SK-N-SH (cell line): ENCODE data around the gene SYT3. TPM values are rescaled to one million over a fixed set of nuclear protein-coding genes. Genes with fewer than 3 reads are reported as not detected.

Experiments used
- CTCF ChIA-PET: fragments of 300-600, 350-600 bp; formaldehyde crosslinking; extraction: SDS; loops from one replicate; lab custom pipeline; 2021; lab: Yijun Ruan, JAX
- POLR2A ChIA-PET: fragments of 350-600 bp; sonication (Branson Sonifier 250); formaldehyde crosslinking; extraction: SDS; loops from one replicate; lab custom pipeline; 2020; ENCODE audit warnings: antibody characterized with exemption, inconsistent platforms; lab: Yijun Ruan, JAX
- DNase-seq: peaks from one replicate; pipeline ENCODE4 v3.0.0; 2012
- H2AFZ ChIP-seq: fragments of 200-600 bp; sonication (generic); 2 replicates; pipeline ENCODE4 v1.8.1; 2016; ENCODE audit warnings: antibody characterized with exemption, mild to moderate bottlenecking, low read depth
- H3F3A ChIP-seq: fragments of 200-600 bp; sonication (generic); replicated peaks from 2 replicates; pipeline ENCODE3; 2016; ENCODE audit warnings: antibody characterized with exemption, mild to moderate bottlenecking; ENCODE audit not compliant: insufficient read depth
- H3K27ac ChIP-seq, 2 experiments: fragments of 200-500 bp in 1 of 2; fragments of 200-600 bp in 1 of 2; sonication (Bioruptor generic) in 1 of 2; sonication (generic), shearing (Covaris generic) in 1 of 2; 2 replicates each; pipeline versions ENCODE4 v1.5.1 to v1.6.1; 2014 to 2016; ENCODE audit warnings: low read depth in 2 of 2, inconsistent platforms in 1 of 2, low read length in 1 of 2, mild to moderate bottlenecking in 1 of 2, mixed read lengths in 1 of 2
- H3K27me3 ChIP-seq: fragments of 200-600 bp; sonication (generic), shearing (Covaris generic); 2 replicates; pipeline ENCODE4 v1.6.1; 2016; ENCODE audit warnings: mixed run types; ENCODE audit not compliant: insufficient read depth
- H3K36me3 ChIP-seq, 2 experiments: fragments of 200-500 bp in 1 of 2; fragments of 200-600 bp in 1 of 2; sonication (Bioruptor generic) in 1 of 2; sonication (generic) in 1 of 2; replicated peaks in 1 of 2; 2 replicates each; pipeline versions ENCODE3 to v1.5.1; 2014 to 2016; ENCODE audit warnings: low read length in 1 of 2, mild to moderate bottlenecking in 1 of 2; ENCODE audit not compliant: insufficient read depth in 2 of 2, control insufficient read depth in 1 of 2
- H3K4me1 ChIP-seq, 2 experiments: fragments of 200-500 bp in 1 of 2; fragments of 200-600 bp in 1 of 2; sonication (Bioruptor generic) in 1 of 2; sonication (generic), shearing (Covaris generic) in 1 of 2; 2 replicates each; pipeline versions ENCODE4 v1.5.1 to v1.6.1; 2014 to 2016; ENCODE audit warnings: low read depth in 1 of 2, low read length in 1 of 2, mixed run types in 1 of 2; ENCODE audit not compliant: insufficient read depth in 2 of 2, control insufficient read depth in 1 of 2
- H3K4me2 ChIP-seq: fragments of 200-600 bp; sonication (generic), shearing (Covaris generic); 2 replicates; pipeline ENCODE4 v1.6.1; 2017; ENCODE audit warnings: mixed run types
- H3K4me3 ChIP-seq, 2 experiments: fragments of 200-500 bp in 1 of 2; fragments of 200-600 bp in 1 of 2; sonication (Bioruptor generic) in 1 of 2; sonication (generic), shearing (Covaris generic) in 1 of 2; 2 replicates each; pipeline versions ENCODE4 v1.5.1 to v1.8.1; 2014 to 2016; ENCODE audit warnings: low read depth in 2 of 2, inconsistent platforms in 1 of 2, low read length in 1 of 2, mild to moderate bottlenecking in 1 of 2, mixed read lengths in 1 of 2, moderate library complexity in 1 of 2
- H3K79me2 ChIP-seq: fragments of 200-600 bp; sonication (generic); 2 replicates; pipeline ENCODE4 v1.8.1; 2017; ENCODE audit warnings: mild to moderate bottlenecking; ENCODE audit not compliant: insufficient read depth
- H3K9ac ChIP-seq: fragments of 200-600 bp; sonication (generic); 2 replicates; pipeline ENCODE4 v1.6.1; 2017; ENCODE audit warnings: mixed run types
- H3K9me2 ChIP-seq: fragments of 200-600 bp; sonication (generic); 2 replicates; pipeline ENCODE4 v1.6.1; 2017; ENCODE audit warnings: mixed run types
- H3K9me3 ChIP-seq: fragments of 200-600 bp; sonication (generic); 2 replicates; pipeline ENCODE4 v1.6.1; 2017; ENCODE audit warnings: mixed run types, mild to moderate bottlenecking, moderate library complexity
- H4K20me1 ChIP-seq: fragments of 200-600 bp; sonication (generic); 2 replicates; pipeline ENCODE4 v1.6.1; 2017; ENCODE audit warnings: mild to moderate bottlenecking, mixed run types; ENCODE audit not compliant: insufficient read depth
- EZH2phosphoT487 ChIP-seq: fragments of 200-600 bp; sonication (generic); IDR thresholded peaks from 2 replicates; pipeline ENCODE4 v1.6.1; 2017; ENCODE audit warnings: low read depth, mixed run types, mild to moderate bottlenecking, antibody characterized with exemption, moderate library complexity, borderline replicate concordance
- FOXJ3 ChIP-seq: sonication (generic); formaldehyde crosslinking; IDR thresholded peaks from 2 replicates; pipeline ENCODE4 v1.5.1; 2020; ENCODE audit warnings: mild to moderate bottlenecking, missing genetic modification reagents
- FOXM1 ChIP-seq: IDR thresholded peaks from 2 replicates; pipeline ENCODE4 v1.4.0; 2012; ENCODE audit warnings: low read depth, mild to moderate bottlenecking
- JUND ChIP-seq: IDR thresholded peaks from 2 replicates; pipeline ENCODE4 v1.4.0; 2012
- MEF2A ChIP-seq: IDR thresholded peaks from 2 replicates; pipeline ENCODE4 v1.4.0; 2012; ENCODE audit warnings: low read depth, borderline replicate concordance
- NFIC ChIP-seq: IDR thresholded peaks from 2 replicates; pipeline ENCODE4 v1.4.0; 2012; ENCODE audit warnings: borderline replicate concordance
- NRF1 ChIP-seq: IDR thresholded peaks from 2 replicates; pipeline ENCODE4 v1.6.1; 2012; ENCODE audit warnings: low read depth, mild to moderate bottlenecking, low read length
- POLR2AphosphoS5 ChIP-seq: IDR thresholded peaks from 2 replicates; pipeline ENCODE4 v1.6.1; 2012; ENCODE audit warnings: low read depth, low read length
- RAD21 ChIP-seq: IDR thresholded peaks from 2 replicates; pipeline ENCODE4 v1.6.1; 2012; ENCODE audit warnings: mild to moderate bottlenecking, low read length
- RCOR1 ChIP-seq: fragments of 150-350 bp; IDR thresholded peaks from 2 replicates; pipeline ENCODE4 v1.6.1; 2017; ENCODE audit warnings: antibody characterized with exemption, low read length
- RXRA ChIP-seq: IDR thresholded peaks from 2 replicates; pipeline ENCODE4 v1.4.0; 2012; ENCODE audit warnings: low read depth, mild to moderate bottlenecking, borderline replicate concordance
- SIN3A ChIP-seq: IDR thresholded peaks from 2 replicates; pipeline ENCODE4 v1.6.1; 2012; ENCODE audit warnings: low read depth, mild to moderate bottlenecking, low read length, moderate library complexity, borderline replicate concordance
- SMC3 ChIP-seq: IDR thresholded peaks from 2 replicates; pipeline ENCODE4 v1.6.1; 2012; ENCODE audit warnings: low read depth, low read length, improper control_type of control experiment
- TAF1 ChIP-seq: IDR thresholded peaks from 2 replicates; pipeline ENCODE4 v1.6.1; 2012; ENCODE audit warnings: low read depth, mild to moderate bottlenecking, low read length, moderate library complexity, borderline replicate concordance
- TCF12 ChIP-seq: IDR thresholded peaks from 2 replicates; pipeline ENCODE4 v1.4.0; 2012
- WGBS: methylation state at CpG from one replicate; pipeline ENCODE4 v1.1.6; 2017; ENCODE audit warnings: low lambda C conversion rate; 5-methylcytosine and 5-hydroxymethylcytosine counted together
- polyA plus RNA-seq, 3 experiments: library from polyadenylated mRNA; depleted of rRNA; stranded (reverse); fragments of >200 nt; gene quantifications; 2 replicates each; pipeline ENCODE4 v1.2.3, GENCODE V29; 2012
- TF ChIP-seq, protein P1 (sequence below): IDR thresholded peaks from 2 replicates; pipeline ENCODE4; 2012
- TF ChIP-seq, protein P2 (sequence below): IDR thresholded peaks from 2 replicates; pipeline ENCODE4 v1.6.1; 2012; ENCODE audit warnings: mild to moderate bottlenecking, low read depth, low read length, moderate library complexity
- TF ChIP-seq, protein P3 (sequence below): fragments of 200-600 bp; sonication (generic); IDR thresholded peaks from 2 replicates; pipeline ENCODE4 v1.6.1; 2017; ENCODE audit warnings: antibody characterized with exemption, mild to moderate bottlenecking, moderate library complexity

SYT3 gene
- polyA plus RNA-seq, 1 of the 3 experiments (the other 2 are of a cell fraction) = 0.94 TPM

DNA sequence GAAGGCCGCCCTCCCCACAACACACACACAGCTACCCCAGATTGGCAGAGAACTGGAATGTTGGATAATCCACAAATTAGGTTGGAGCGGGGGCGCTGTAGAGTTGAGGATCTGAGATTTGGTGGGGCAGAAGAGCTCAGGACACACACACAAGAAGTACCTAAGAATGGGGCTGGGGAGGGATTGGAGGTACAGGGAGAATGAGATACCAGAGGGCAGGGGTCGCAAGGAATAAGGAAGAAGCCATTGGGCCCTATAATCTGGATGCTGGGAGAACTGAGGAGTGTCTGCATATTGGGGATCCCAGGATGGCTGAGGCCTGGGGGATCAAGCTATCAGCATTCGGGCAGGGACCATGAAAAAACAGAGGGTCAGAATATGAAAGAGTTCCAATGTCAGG, 11.5 kb downstream of the SYT3 start:
- no peak overlapping the region for H3K4me2 ChIP-seq
- H3K4me3 ChIP-seq = no peak overlapping the region
- no peaks in the 10 kb centered on the region for H4K20me1 ChIP-seq
- no peak overlapping the region for H2AFZ ChIP-seq
- H3K9me3 ChIP-seq = no peaks in the 10 kb centered on the region
- TF ChIP-seq NFIC (no peak), NRF1 (no peak), JUND (no peak), SIN3A (no peak), MEF2A (no peak), RXRA (no peak), TCF12 (no peak), FOXJ3 (CRISPR knock-in tag) (no peak), TAF1 (no peak), RCOR1 (no peak), SMC3 (no peak), FOXM1 (no peak), RAD21 (no peak), POLR2AphosphoS5 (no peak), EZH2phosphoT487 (no peak)
- TF ChIP-seq, protein P1, sequence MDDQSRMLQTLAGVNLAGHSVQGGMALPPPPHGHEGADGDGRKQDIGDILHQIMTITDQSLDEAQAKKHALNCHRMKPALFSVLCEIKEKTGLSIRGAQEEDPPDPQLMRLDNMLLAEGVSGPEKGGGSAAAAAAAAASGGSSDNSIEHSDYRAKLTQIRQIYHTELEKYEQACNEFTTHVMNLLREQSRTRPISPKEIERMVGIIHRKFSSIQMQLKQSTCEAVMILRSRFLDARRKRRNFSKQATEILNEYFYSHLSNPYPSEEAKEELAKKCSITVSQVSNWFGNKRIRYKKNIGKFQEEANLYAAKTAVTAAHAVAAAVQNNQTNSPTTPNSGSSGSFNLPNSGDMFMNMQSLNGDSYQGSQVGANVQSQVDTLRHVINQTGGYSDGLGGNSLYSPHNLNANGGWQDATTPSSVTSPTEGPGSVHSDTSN = no peak
- TF ChIP-seq, protein P2, sequence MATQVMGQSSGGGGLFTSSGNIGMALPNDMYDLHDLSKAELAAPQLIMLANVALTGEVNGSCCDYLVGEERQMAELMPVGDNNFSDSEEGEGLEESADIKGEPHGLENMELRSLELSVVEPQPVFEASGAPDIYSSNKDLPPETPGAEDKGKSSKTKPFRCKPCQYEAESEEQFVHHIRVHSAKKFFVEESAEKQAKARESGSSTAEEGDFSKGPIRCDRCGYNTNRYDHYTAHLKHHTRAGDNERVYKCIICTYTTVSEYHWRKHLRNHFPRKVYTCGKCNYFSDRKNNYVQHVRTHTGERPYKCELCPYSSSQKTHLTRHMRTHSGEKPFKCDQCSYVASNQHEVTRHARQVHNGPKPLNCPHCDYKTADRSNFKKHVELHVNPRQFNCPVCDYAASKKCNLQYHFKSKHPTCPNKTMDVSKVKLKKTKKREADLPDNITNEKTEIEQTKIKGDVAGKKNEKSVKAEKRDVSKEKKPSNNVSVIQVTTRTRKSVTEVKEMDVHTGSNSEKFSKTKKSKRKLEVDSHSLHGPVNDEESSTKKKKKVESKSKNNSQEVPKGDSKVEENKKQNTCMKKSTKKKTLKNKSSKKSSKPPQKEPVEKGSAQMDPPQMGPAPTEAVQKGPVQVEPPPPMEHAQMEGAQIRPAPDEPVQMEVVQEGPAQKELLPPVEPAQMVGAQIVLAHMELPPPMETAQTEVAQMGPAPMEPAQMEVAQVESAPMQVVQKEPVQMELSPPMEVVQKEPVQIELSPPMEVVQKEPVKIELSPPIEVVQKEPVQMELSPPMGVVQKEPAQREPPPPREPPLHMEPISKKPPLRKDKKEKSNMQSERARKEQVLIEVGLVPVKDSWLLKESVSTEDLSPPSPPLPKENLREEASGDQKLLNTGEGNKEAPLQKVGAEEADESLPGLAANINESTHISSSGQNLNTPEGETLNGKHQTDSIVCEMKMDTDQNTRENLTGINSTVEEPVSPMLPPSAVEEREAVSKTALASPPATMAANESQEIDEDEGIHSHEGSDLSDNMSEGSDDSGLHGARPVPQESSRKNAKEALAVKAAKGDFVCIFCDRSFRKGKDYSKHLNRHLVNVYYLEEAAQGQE = no peak
- TF ChIP-seq, protein P3, sequence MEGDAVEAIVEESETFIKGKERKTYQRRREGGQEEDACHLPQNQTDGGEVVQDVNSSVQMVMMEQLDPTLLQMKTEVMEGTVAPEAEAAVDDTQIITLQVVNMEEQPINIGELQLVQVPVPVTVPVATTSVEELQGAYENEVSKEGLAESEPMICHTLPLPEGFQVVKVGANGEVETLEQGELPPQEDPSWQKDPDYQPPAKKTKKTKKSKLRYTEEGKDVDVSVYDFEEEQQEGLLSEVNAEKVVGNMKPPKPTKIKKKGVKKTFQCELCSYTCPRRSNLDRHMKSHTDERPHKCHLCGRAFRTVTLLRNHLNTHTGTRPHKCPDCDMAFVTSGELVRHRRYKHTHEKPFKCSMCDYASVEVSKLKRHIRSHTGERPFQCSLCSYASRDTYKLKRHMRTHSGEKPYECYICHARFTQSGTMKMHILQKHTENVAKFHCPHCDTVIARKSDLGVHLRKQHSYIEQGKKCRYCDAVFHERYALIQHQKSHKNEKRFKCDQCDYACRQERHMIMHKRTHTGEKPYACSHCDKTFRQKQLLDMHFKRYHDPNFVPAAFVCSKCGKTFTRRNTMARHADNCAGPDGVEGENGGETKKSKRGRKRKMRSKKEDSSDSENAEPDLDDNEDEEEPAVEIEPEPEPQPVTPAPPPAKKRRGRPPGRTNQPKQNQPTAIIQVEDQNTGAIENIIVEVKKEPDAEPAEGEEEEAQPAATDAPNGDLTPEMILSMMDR = no peak
- TF ChIP-seq, all 33 proteins: peak for 0
- ChIA-PET CTCF (no interaction called here), POLR2A (no interaction called here)
- 79% methylated on average over 5 of the region's 5 CpGs for WGBS
- Histone ChIP-seq H3K9me2 (no peaks in the 10 kb centered on the region), H3K27me3 (no peaks in the 10 kb centered on the region; the same call in 1 of the 2 replicates), H3K79me2 (no peaks in the 10 kb centered on the region), H3K27ac (no peak overlapping the region), H3K9ac (no peak overlapping the region), H3K4me1 (no peaks in the 10 kb centered on the region), H3K36me3 (no peaks in the 10 kb centered on the region), H3F3A (no peaks in the 10 kb centered on the region)
- DNase-seq = no peak
